ENCODE results near the gene MYADM. TPM values are rescaled to one million over a fixed set of nuclear protein-coding genes. Genes with fewer than 3 reads are reported as not detected.
A peak's percentile ranks its signal among the peaks of the same experiment; 100 is the strongest.

MYADM gene
- total and polyA plus RNA-seq, 2 of the 13 experiments (the other 11 are each of a cell fraction or from before 2014, with no cell fraction given) = 19.9 to 38.1 TPM

DNA sequence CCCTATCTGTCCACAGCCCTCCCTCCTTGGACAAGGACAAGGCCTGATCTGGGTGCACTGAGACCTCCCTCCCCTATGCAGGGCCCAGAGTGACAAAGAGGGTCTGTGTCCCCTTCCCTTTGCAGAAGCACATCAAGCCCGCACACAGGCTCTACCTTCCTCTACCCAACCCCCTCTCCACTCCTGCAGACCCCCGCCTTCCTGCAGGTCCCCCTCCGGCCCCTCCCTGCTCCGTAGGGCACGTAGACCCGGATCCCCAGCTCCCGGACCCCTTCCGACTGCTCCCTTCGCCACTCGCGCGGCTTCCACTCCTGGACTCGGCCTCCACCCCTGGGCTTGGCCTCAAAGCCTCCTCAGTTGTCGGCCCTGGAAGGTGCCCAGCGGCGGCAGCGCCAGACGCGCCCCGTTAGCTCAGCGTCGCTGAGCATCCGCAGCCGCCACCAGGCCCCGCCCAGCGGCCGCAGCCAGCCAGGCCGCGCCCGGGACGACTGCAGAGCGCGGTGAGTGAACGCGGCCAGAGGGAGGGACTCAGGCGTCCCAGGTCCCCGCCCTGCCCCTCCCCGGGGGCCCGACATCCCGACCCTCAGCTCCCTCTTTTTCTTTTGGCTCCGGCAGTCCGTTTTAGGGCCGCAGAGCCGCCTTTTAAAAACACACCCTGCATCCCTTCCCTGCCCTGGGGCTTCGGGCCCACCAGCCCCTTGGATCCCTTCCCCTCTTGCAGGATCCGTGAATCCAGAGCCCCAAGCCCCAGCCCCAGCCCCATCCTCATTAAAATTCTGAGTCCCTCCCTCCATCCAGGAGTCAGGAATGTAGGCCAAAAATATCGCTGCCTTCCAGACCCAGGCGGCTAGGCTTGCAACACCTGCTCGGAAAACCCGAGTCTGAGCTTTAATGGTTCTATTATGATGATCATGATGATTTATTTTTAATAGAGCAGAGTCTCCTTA lies 1.5 kb upstream of the MYADM start (continued):
- TF ChIP-seq, protein P1, sequence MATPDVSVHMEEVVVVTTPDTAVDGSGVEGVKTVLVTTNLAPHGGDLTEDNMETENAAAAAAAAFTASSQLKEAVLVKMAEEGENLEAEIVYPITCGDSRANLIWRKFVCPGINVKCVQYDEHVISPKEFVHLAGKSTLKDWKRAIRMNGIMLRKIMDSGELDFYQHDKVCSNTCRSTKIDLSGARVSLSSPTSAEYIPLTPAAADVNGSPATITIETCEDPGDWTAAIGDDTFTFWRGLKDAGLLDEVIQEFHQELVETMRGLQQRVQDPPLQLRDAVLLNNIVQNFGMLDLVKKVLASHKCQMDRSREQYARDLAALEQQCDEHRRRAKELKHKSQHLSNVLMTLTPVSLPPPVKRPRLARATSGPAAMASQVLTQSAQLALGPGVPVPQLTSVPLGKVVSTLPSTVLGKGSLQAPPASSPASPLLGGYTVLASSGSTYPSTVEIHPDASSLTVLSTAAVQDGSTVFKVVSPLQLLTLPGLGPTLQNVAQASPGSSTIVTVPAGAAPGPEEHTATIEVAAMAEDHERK (CRISPR knock-in tag; IDR thresholded peaks at IDR 0.05; ENCODE audit: low read depth) = no peak; the same call in 1 of the 2 replicates
- TF ChIP-seq NFKBIZ (CRISPR knock-in tag; IDR thresholded peaks at IDR 0.05) = no peak; the same call in 1 of the 2 replicates
- TF ChIP-seq, protein P2, sequence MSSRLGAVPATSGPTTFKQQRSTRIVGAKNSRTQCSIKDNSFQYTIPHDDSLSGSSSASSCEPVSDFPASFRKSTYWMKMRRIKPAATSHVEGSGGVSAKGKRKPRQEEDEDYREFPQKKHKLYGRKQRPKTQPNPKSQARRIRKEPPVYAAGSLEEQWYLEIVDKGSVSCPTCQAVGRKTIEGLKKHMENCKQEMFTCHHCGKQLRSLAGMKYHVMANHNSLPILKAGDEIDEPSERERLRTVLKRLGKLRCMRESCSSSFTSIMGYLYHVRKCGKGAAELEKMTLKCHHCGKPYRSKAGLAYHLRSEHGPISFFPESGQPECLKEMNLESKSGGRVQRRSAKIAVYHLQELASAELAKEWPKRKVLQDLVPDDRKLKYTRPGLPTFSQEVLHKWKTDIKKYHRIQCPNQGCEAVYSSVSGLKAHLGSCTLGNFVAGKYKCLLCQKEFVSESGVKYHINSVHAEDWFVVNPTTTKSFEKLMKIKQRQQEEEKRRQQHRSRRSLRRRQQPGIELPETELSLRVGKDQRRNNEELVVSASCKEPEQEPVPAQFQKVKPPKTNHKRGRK (CRISPR knock-in tag; IDR thresholded peaks at IDR 0.05) = no peak
- TF ChIP-seq ZNF747 (CRISPR knock-in tag; IDR thresholded peaks at IDR 0.05; ENCODE audit: borderline replicate concordance) = no peak
- TF ChIP-seq KLF9 (CRISPR knock-in tag; IDR thresholded peaks at IDR 0.05; ENCODE audit: low read depth) = no peak
- peak; percentile 76; the same call in 1 of the 2 replicates for TF ChIP-seq TP53 (CRISPR knock-in tag; conservative IDR thresholded peaks at IDR 0.05)
- TF ChIP-seq RFX3 (CRISPR knock-in tag; IDR thresholded peaks at IDR 0.05) = peak; percentile 2; the same call in 1 of the 2 replicates
- TF ChIP-seq, protein P3, sequence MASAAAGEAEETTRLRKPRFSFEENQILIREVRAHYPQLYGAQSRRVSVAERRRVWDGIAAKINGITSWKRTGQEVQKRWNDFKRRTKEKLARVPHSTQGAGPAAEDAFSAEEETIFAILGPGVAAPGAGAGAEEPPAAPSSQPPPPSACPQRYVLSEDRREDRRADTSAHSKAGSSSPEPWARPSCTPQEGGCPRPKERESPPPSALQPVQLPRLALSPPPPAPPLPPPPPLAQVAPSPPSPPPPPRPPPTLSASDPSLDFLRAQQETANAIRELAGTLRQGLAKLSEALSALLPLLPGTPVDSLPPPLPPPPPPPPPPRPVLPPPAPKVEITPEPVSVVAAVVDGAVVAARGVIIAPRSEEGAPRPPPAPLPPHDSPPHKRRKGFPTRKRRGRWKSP (CRISPR knock-in tag; IDR thresholded peaks at IDR 0.05) = 0 out of 2 replicates have a peak, but pooled peaks have one; percentile 9
- TF ChIP-seq NRL (CRISPR knock-in tag; IDR thresholded peaks at IDR 0.05; ENCODE audit: borderline replicate concordance) = no peak
- TF ChIP-seq, protein P4, sequence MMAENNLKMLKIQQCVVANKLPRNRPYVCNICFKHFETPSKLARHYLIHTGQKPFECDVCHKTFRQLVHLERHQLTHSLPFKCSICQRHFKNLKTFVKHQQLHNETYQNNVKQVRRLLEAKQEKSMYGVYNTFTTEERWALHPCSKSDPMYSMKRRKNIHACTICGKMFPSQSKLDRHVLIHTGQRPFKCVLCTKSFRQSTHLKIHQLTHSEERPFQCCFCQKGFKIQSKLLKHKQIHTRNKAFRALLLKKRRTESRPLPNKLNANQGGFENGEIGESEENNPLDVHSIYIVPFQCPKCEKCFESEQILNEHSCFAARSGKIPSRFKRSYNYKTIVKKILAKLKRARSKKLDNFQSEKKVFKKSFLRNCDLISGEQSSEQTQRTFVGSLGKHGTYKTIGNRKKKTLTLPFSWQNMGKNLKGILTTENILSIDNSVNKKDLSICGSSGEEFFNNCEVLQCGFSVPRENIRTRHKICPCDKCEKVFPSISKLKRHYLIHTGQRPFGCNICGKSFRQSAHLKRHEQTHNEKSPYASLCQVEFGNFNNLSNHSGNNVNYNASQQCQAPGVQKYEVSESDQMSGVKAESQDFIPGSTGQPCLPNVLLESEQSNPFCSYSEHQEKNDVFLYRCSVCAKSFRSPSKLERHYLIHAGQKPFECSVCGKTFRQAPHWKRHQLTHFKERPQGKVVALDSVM (CRISPR knock-in tag; IDR thresholded peaks at IDR 0.05) = peak; percentile 95
- peak; percentile 82 for TF ChIP-seq BRD4 (CRISPR knock-in tag; IDR thresholded peaks at IDR 0.05)
- TF ChIP-seq KLF15 (CRISPR knock-in tag; IDR thresholded peaks at IDR 0.05; ENCODE audit: borderline replicate concordance) = peak; percentile 54; the same call in 1 of the 2 replicates
- TF ChIP-seq, protein P5, sequence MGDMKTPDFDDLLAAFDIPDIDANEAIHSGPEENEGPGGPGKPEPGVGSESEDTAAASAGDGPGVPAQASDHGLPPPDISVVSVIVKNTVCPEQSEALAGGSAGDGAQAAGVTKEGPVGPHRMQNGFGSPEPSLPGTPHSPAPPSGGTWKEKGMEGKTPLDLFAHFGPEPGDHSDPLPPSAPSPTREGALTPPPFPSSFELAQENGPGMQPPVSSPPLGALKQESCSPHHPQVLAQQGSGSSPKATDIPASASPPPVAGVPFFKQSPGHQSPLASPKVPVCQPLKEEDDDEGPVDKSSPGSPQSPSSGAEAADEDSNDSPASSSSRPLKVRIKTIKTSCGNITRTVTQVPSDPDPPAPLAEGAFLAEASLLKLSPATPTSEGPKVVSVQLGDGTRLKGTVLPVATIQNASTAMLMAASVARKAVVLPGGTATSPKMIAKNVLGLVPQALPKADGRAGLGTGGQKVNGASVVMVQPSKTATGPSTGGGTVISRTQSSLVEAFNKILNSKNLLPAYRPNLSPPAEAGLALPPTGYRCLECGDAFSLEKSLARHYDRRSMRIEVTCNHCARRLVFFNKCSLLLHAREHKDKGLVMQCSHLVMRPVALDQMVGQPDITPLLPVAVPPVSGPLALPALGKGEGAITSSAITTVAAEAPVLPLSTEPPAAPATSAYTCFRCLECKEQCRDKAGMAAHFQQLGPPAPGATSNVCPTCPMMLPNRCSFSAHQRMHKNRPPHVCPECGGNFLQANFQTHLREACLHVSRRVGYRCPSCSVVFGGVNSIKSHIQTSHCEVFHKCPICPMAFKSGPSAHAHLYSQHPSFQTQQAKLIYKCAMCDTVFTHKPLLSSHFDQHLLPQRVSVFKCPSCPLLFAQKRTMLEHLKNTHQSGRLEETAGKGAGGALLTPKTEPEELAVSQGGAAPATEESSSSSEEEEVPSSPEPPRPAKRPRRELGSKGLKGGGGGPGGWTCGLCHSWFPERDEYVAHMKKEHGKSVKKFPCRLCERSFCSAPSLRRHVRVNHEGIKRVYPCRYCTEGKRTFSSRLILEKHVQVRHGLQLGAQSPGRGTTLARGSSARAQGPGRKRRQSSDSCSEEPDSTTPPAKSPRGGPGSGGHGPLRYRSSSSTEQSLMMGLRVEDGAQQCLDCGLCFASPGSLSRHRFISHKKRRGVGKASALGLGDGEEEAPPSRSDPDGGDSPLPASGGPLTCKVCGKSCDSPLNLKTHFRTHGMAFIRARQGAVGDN (CRISPR knock-in tag; IDR thresholded peaks at IDR 0.05) = peak; percentile 83

Data from HepG2 (cell line).